Measurements from ENCODE around the gene P3H2.

Gene P3H2

DNA sequence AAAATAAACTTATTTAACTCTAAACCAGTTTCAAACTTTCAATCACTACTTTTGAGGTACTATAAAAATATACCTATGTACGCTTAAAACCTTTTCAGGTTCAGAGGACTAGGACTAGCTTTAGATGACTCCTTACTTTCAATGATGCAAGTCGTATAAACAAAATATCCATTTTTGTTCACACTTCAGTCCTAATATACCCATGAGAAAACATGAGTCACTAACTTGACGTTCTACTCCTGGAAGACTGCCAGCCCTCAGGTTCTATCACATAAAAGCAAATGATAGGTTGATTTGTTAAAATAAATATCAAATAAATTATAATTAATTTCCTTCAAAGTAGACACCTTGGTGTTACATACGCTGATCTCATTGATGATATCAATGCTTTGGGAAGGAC is 10.6 kb upstream of the P3H2 start:
- TF ChIP-seq, protein P1, sequence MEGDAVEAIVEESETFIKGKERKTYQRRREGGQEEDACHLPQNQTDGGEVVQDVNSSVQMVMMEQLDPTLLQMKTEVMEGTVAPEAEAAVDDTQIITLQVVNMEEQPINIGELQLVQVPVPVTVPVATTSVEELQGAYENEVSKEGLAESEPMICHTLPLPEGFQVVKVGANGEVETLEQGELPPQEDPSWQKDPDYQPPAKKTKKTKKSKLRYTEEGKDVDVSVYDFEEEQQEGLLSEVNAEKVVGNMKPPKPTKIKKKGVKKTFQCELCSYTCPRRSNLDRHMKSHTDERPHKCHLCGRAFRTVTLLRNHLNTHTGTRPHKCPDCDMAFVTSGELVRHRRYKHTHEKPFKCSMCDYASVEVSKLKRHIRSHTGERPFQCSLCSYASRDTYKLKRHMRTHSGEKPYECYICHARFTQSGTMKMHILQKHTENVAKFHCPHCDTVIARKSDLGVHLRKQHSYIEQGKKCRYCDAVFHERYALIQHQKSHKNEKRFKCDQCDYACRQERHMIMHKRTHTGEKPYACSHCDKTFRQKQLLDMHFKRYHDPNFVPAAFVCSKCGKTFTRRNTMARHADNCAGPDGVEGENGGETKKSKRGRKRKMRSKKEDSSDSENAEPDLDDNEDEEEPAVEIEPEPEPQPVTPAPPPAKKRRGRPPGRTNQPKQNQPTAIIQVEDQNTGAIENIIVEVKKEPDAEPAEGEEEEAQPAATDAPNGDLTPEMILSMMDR (IDR thresholded peaks at IDR 0.05): no peak
- no peak for TF ChIP-seq ZFX (IDR thresholded peaks at IDR 0.05; ENCODE audit: borderline replicate concordance)
- no peak overlapping the region for H3K27ac ChIP-seq

DNA sequence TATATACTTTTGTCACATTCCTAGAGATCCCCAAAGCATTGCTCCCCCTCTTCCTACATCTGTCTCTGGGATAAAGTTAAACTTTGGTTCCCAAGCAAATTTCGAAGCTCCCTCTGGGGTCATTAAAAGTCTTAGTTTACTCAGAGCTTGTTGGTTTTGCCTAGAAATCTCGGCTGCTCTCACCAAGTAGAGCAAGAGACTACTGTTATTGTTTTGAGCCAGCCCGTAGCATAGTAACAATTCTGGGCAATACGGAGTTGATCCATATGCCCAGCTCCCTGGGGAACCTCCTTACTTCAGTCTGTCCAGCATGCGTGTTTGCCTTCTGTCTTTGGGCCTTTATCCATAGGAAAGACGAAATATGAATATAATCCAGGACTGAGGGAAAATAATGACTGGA is 10.0 kb upstream of the P3H2 start:
- no peak for TF ChIP-seq ZFX (IDR thresholded peaks at IDR 0.05; ENCODE audit: borderline replicate concordance)
- TF ChIP-seq, protein P1 (IDR thresholded peaks at IDR 0.05): no peak
- no peak overlapping the region for H3K27ac ChIP-seq

DNA sequence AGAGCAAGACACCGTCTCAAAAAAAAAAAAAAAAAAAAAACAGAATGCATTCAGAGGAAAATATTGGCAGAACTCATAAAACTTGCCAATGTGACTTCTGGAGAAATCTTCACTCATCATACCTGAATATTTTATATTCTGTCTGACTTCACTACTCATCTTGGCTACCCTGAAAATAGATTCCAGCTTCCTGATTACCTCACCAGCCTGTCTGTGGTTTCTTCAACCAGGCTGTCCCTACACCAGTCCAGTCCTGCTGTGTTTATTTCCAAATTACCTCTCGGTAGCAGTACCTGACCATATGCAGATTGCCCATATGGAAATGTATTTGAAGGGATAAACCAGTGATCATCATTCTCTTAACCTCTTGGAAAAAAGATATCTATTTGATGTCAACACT is 9.3 kb upstream of the P3H2 start:
- TF ChIP-seq, protein P1 (IDR thresholded peaks at IDR 0.05): no peak
- TF ChIP-seq ZFX (IDR thresholded peaks at IDR 0.05; ENCODE audit: borderline replicate concordance): no peak

DNA sequence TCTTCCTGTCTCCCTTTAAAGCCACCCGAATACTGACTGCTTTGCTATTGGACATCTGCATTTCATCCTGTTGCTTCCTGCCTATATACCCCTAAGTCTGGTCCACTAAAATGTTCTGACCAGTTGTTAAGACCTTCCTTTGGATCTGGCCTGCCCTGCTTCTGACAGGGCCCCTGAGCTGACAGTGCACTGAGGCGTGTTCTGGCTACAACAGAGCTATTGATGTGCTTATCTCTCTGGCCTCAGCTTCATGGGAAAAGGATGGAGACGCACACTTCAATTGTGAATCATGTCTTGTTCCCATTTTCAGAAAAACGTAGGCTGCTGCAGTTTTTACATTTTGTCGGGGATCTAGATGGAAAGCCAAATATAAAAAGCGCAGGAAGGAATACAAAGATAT is 7.1 kb upstream of the P3H2 start:
- H3K27ac ChIP-seq: no peak overlapping the region
- TF ChIP-seq ZFX (IDR thresholded peaks at IDR 0.05; ENCODE audit: borderline replicate concordance): no peak
- TF ChIP-seq, protein P1 (IDR thresholded peaks at IDR 0.05): no peak

More for the DNA sequence above, 9.3 kb upstream of the P3H2 start:
- no peak overlapping the region for H3K27ac ChIP-seq

DNA sequence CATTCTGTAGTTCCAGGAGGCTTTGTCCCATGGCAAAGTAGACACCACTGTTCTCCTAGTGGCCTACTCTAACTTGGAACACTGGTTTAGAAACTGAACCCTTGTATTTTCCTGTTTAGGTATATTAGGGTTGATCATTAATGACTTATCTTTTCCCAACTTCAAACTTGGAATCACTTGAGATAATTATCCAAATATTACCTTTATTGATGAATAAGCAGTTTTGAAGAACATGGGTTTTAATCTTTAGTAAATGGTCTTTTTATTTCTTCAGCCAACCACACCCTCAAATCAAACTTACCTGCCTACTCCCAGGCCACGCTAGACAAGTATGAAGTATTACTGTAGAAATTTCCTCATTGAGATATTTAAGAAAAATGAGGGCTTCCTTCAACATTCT is 6.5 kb upstream of the P3H2 start:
- no peak for TF ChIP-seq ZFX (IDR thresholded peaks at IDR 0.05; ENCODE audit: borderline replicate concordance)
- TF ChIP-seq, protein P1 (IDR thresholded peaks at IDR 0.05): no peak
- no peak overlapping the region for H3K27ac ChIP-seq

DNA sequence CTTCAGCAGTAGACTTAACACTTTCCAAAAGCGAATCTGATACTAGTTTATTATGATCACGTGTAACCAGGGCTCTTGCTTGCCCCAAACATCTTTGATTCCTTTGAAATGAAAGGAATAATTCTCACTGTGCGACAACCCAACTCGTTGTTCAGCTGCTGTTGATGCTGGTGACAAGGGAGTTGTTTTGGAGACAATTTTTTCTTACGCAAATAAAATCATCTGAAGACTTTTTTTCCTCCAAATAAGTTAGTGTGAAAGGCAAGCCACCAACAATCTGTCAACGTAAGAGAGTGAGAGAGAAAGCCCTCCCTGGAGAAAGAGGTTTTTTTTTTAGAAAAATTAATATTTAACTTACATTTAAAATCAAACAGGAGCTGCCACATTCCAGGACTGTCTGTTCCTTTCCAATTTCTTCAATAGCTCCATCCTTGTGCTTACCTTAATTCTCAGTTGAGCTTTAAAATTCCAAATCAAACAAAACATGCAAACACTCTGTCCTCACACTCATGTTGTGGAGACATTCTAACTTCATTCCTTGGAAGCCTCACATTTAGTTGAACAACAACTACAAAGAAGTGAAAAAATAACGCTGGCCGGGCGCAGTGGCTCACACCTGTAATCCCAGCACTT is 4.9 kb upstream of the P3H2 start:
- TF ChIP-seq, protein P1 (IDR thresholded peaks at IDR 0.05): no peak
- no peak for TF ChIP-seq ZFX (IDR thresholded peaks at IDR 0.05; ENCODE audit: borderline replicate concordance)
- H3K27ac ChIP-seq: peak overlapping the region; percentile 63

DNA sequence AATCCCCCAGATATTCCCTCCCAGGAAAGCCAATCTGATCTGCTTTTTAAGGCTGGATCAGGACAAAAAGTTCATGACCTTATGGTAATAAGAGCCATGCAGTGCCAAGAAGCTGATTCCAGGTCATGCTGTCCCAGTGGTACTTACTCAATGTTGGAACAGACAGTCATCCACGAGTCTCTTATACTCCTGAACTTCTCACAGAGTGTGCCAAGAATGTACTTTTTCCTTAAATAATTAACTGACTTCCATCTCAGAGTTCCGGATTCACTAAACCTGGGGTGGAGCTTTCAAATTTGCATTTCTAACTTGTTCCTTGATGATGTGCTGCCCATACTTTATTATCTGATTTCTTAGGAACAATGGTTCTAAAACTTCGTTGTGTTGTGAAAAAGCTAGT is 3.4 kb upstream of the P3H2 start:
- TF ChIP-seq, protein P1 (IDR thresholded peaks at IDR 0.05): no peak
- no peak for TF ChIP-seq ZFX (IDR thresholded peaks at IDR 0.05; ENCODE audit: borderline replicate concordance)

More for the DNA sequence above, 3.4 kb upstream of the P3H2 start:
- 0 out of 2 replicates have a peak overlapping the region, but pooled peaks have one; percentile 63 for H3K27ac ChIP-seq

Measured in 22Rv1 (cell line).